Activated naive CD4-positive, alpha-beta T cell treated with anti-CD3 and anti-CD28 coated beads for 36 hours (primary cell): ENCODE measurements around the gene GARS1. TPM values are rescaled to one million over a fixed set of nuclear protein-coding genes. Genes with fewer than 3 reads are reported as not detected.
"Not testable (repeated sequence)": the region's sequence is repeated elsewhere in the genome, so short reads cannot be mapped to it uniquely, and the experiment has no call there.

Experiments used
- CTCF ChIA-PET: fragments of 350-600 bp; sonication (Branson Sonifier 250); formaldehyde crosslinking; loops from one replicate; lab custom pipeline; 2021; ENCODE audit warnings: antibody characterized with exemption; lab: Charles Lee
- DNase-seq: peaks from one replicate; pipeline ENCODE4 v3.0.0-alpha.2; 2020
- H3K27ac Mint-ChIP-seq: one replicate; pipeline ENCODE4 v1.8.0; 2021; ENCODE audit warnings: mild to moderate bottlenecking, mixed read lengths
- H3K27me3 Mint-ChIP-seq: one replicate; pipeline ENCODE4 v1.8.0; 2021; ENCODE audit warnings: low read depth, mixed read lengths
- H3K36me3 Mint-ChIP-seq: one replicate; pipeline ENCODE4 v1.8.0; 2021; ENCODE audit warnings: low read depth, mixed read lengths
- H3K4me1 Mint-ChIP-seq: one replicate; pipeline ENCODE4 v1.8.0; 2021; ENCODE audit warnings: low read depth, mixed read lengths
- H3K4me3 Mint-ChIP-seq: one replicate; pipeline ENCODE4 v1.8.0; 2021; ENCODE audit warnings: mild to moderate bottlenecking, moderate library complexity, mixed read lengths
- H3K9me3 Mint-ChIP-seq: one replicate; pipeline ENCODE4 v1.8.0; 2021; ENCODE audit warnings: mixed read lengths
- intact Hi-C: fragments of 100-400 bp; cut with micrococcal nuclease; formaldehyde crosslinking; loops from one replicate; pipeline ENCODE4 v1.15.1; 2023
- total RNA-seq, 2 experiments: library from RNA; stranded (reverse); gene quantifications; one replicate each; pipeline ENCODE4 v1.2.3, GENCODE V29; 2021

The GARS1 gene
- total RNA-seq, 2 experiments from 2014 or later, result 367 to 385 TPM

DNA sequence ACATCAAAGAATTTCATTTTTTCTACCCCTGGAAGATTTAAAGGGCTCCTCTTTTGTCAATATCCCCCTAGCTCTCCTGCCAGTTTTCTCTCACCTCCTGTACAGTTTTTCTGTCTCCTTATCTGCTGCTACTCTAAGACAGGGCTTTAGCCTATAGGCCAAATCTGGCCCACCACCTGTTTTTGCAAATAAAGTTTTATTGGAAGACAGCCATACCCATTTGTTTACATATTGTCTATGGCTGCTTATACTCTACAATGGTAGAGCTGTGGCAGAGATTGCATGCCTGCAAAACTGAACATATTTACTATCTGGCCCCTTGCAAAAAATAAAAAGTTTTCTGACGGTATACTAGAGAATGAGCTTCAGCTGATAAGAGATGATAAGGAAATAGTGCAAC is 37.4 kb upstream of the GARS1 start:
- DNase-seq, result no peak
- peaks cover 6% of the 10 kb centered on the region for H3K36me3 Mint-ChIP-seq
- intact Hi-C loops, result no loop called here
- H3K4me1 Mint-ChIP-seq, result no peaks in the 10 kb centered on the region
- no peak overlapping the region for H3K27ac Mint-ChIP-seq
- CTCF ChIA-PET, result interaction anchor here (1.5 to 4.4 kb wide), 2 partner anchors 9 to 182 kb away, joined by 4 to 17 read pairs; no protein-coding TSS in a partner anchor
- no peak overlapping the region for H3K4me3 Mint-ChIP-seq
- H3K27me3 Mint-ChIP-seq, result no peaks in the 10 kb centered on the region
- no peaks in the 10 kb centered on the region for H3K9me3 Mint-ChIP-seq

- Mint-ChIP-seq H3K27me3 (no peaks in the 10 kb centered on the region), H3K36me3 (peaks cover 19% of the 10 kb centered on the region), H3K27ac (no peak overlapping the region), H3K4me1 (no peaks in the 10 kb centered on the region), H3K4me3 (no peak overlapping the region), H3K9me3 (no peaks in the 10 kb centered on the region)
- CTCF ChIA-PET, result interaction anchor here (4.4 kb wide), 1 partner anchor 11 kb away, joined by 17 read pairs; no protein-coding TSS in a partner anchor
- no peak for DNase-seq
- intact Hi-C loops, result loop anchor here (5.0 to 10.0 kb wide), 2 partner anchors 205 to 487 kb away; no protein-coding TSS in a partner anchor
Measured at GRCh38 chr7:30559611-30560010, 35.1 kb upstream of the GARS1 start.

DNA sequence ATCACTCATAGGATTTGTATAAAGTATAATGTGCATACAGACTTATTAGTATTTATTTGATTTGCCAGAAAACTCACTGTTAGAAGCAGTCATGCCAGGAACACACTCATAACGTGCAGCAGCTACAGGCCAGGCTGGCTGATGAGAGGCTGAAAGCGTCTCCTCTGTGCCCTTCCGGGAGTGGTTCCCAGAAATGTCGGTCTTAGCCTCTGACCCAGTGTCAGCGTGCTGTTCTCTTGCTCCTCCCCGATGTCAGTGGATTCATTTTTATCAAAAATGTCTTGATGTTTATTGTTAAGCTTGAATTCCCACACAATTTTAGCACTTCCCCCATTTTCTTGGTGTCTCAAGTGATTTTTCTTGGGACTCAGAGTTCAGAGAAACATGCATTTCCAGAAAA is 33.3 kb upstream of the GARS1 start:
- H3K9me3 Mint-ChIP-seq, result no peaks in the 10 kb centered on the region
- H3K27me3 Mint-ChIP-seq, result no peaks in the 10 kb centered on the region
- peaks cover 19% of the 10 kb centered on the region for H3K36me3 Mint-ChIP-seq
- H3K4me3 Mint-ChIP-seq, result no peak overlapping the region
- H3K4me1 Mint-ChIP-seq, result no peaks in the 10 kb centered on the region
- no peak for DNase-seq
- no peak overlapping the region for H3K27ac Mint-ChIP-seq
- intact Hi-C loops, result loop anchor here (5.0 to 10.0 kb wide), 2 partner anchors 207 to 489 kb away; no protein-coding TSS in a partner anchor
- CTCF ChIA-PET, result interaction anchor here (0.8 to 4.7 kb wide), 3 partner anchors 12 to 131 kb away, joined by 3 to 75 read pairs (median 5); no protein-coding TSS in a partner anchor

DNA sequence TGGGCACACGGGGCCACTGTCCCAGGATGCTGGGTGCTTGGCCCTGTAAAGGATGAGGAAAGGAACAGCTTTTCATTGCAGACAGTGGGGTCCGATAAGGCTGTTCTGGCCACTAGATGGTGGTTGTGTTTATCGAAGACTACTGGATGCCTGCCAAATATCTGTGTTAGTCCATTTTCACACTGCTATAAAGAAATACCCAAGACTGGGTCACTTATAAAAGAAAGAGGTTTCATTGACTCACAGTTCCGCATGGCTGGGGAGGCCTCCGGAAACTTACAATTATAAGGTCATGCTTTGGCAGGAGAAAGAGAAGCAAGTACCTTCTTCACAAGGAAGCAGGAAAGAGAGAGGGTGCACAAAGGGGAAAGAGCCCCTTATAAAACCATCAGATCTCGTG is 32.2 kb upstream of the GARS1 start:
- H3K4me3 Mint-ChIP-seq, result no peak overlapping the region
- no peaks in the 10 kb centered on the region for H3K9me3 Mint-ChIP-seq
- H3K36me3 Mint-ChIP-seq, result peaks cover 19% of the 10 kb centered on the region
- DNase-seq, result no peak
- H3K4me1 Mint-ChIP-seq, result no peaks in the 10 kb centered on the region
- intact Hi-C loops, result loop anchor here (1.0 to 10.0 kb wide), 3 partner anchors 14 to 490 kb away; no protein-coding TSS in a partner anchor
- no peak overlapping the region for H3K27ac Mint-ChIP-seq
- H3K27me3 Mint-ChIP-seq, result no peaks in the 10 kb centered on the region
- CTCF ChIA-PET, result interaction anchor here (0.7 to 4.7 kb wide), 9 partner anchors 13 to 290 kb away, joined by 3 to 75 read pairs (median 5); no protein-coding TSS in a partner anchor

GRCh38 chr7:30562909-30563308 is 31.8 kb upstream of the GARS1 start:
- CTCF ChIA-PET, result interaction anchor here (0.6 to 4.7 kb wide), 9 partner anchors 14 to 290 kb away, joined by 3 to 75 read pairs (median 4); no protein-coding TSS in a partner anchor
- Mint-ChIP-seq H3K4me1 (no peaks in the 10 kb centered on the region), H3K9me3 (no peaks in the 10 kb centered on the region), H3K27me3 (no peaks in the 10 kb centered on the region), H3K36me3 (peaks cover 19% of the 10 kb centered on the region), H3K27ac (no peak overlapping the region), H3K4me3 (no peak overlapping the region)
- intact Hi-C loops, result loop anchor here (1.0 to 10.0 kb wide), 3 partner anchors 15 to 491 kb away; no protein-coding TSS in a partner anchor
- no peak for DNase-seq

- Mint-ChIP-seq H3K36me3 (peaks cover 19% of the 10 kb centered on the region), H3K27ac (no peak overlapping the region), H3K9me3 (no peaks in the 10 kb centered on the region), H3K4me3 (no peak overlapping the region), H3K27me3 (no peaks in the 10 kb centered on the region), H3K4me1 (no peaks in the 10 kb centered on the region)
- no peak for DNase-seq
- intact Hi-C loops, result loop anchor here (5.0 to 10.0 kb wide), 2 partner anchors 209 to 491 kb away; no protein-coding TSS in a partner anchor
- CTCF ChIA-PET, result interaction anchor here (0.6 to 4.7 kb wide), 24 partner anchors 7 to 1126 kb away, joined by 3 to 75 read pairs (median 4); no protein-coding TSS in a partner anchor
Measured at GRCh38 chr7:30563326-30563942, 31.2 kb upstream of the GARS1 start.

GRCh38 chr7:30564243-30564892 is 30.3 kb upstream of the GARS1 start:
- no peak overlapping the region for H3K4me3 Mint-ChIP-seq
- intact Hi-C loops, result loop anchor here (1.0 to 10.0 kb wide), 6 partner anchors 54 to 492 kb away; no protein-coding TSS in a partner anchor
- H3K36me3 Mint-ChIP-seq, result peaks cover 19% of the 10 kb centered on the region
- CTCF ChIA-PET, result interaction anchor here (0.6 to 4.7 kb wide), 27 partner anchors 8 to 1127 kb away, joined by 3 to 75 read pairs (median 4); no protein-coding TSS in a partner anchor
- no peak overlapping the region for H3K27ac Mint-ChIP-seq
- no peaks in the 10 kb centered on the region for H3K9me3 Mint-ChIP-seq
- H3K4me1 Mint-ChIP-seq, result no peaks in the 10 kb centered on the region
- H3K27me3 Mint-ChIP-seq, result no peaks in the 10 kb centered on the region
- peak; percentile 85 for DNase-seq

DNA sequence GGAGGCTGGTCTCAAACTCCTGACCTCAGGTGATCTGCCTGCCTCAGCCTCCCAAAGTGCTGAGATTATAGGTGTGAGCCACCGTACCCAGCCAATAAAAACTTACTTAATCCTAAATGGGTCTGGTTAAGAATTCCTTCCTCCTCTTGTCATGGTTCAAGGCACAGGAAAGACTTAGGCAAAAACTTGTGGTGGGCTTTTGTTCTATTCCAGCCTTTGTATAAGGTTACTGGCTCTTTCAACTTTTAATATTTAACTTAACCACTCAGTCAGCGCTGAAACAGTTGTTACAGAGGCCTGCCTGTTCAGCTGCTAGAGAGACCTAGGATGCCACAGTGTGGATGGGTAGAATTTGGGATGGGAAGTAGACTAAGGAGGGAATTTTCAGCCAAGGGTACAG is 28.1 kb upstream of the GARS1 start:
- CTCF ChIA-PET, result interaction anchor here (3.9 kb wide), 1 partner anchor 289 kb away, joined by 45 read pairs; no protein-coding TSS in a partner anchor
- peaks cover 25% of the 10 kb centered on the region for H3K36me3 Mint-ChIP-seq
- intact Hi-C loops, result loop anchor here (10.0 kb wide), 1 partner anchor 212 kb away; no protein-coding TSS in a partner anchor

GRCh38 chr7:30567081-30567480 is 27.6 kb upstream of the GARS1 start:
- DNase-seq, result no peak
- intact Hi-C loops, result loop anchor here (10.0 kb wide), 1 partner anchor 212 kb away; no protein-coding TSS in a partner anchor
- Mint-ChIP-seq H3K27ac (no peak overlapping the region), H3K36me3 (peaks cover 22% of the 10 kb centered on the region), H3K9me3 (peaks cover 5% of the 10 kb centered on the region), H3K4me1 (no peaks in the 10 kb centered on the region), H3K27me3 (no peaks in the 10 kb centered on the region), H3K4me3 (no peak overlapping the region)
- CTCF ChIA-PET, result interaction anchor here (1.2 to 1.6 kb wide), 2 partner anchors 18 to 173 kb away, joined by 3 to 5 read pairs; no protein-coding TSS in a partner anchor

More for the DNA sequence above, 28.1 kb upstream of the GARS1 start:
- Mint-ChIP-seq H3K4me1 (no peaks in the 10 kb centered on the region), H3K9me3 (peaks cover 5% of the 10 kb centered on the region), H3K27ac (no peak overlapping the region), H3K4me3 (no peak overlapping the region), H3K27me3 (no peaks in the 10 kb centered on the region)
- DNase-seq, result no peak

GRCh38 chr7:30570238-30570637 is 24.4 kb upstream of the GARS1 start:
- H3K27me3 Mint-ChIP-seq, H3K27ac Mint-ChIP-seq, DNase-seq, H3K4me1 Mint-ChIP-seq, H3K9me3 Mint-ChIP-seq, H3K4me3 Mint-ChIP-seq, intact Hi-C loops: not testable (repeated sequence)
- H3K36me3 Mint-ChIP-seq, result peaks cover 18% of the 10 kb centered on the region
- CTCF ChIA-PET, result interaction anchor here (0.6 to 1.4 kb wide), 4 partner anchors 21 to 294 kb away, joined by 3 to 6 read pairs (median 4); no protein-coding TSS in a partner anchor

- Mint-ChIP-seq H3K4me1 (no peaks in the 10 kb centered on the region), H3K27me3 (no peaks in the 10 kb centered on the region), H3K9me3 (peaks cover 11% of the 10 kb centered on the region), H3K27ac (no peak overlapping the region), H3K4me3 (no peak overlapping the region), H3K36me3 (peaks cover 27% of the 10 kb centered on the region)
- CTCF ChIA-PET, result interaction anchor here (2.3 kb wide), 1 partner anchor 7 kb away, joined by 10 read pairs; no protein-coding TSS in a partner anchor
- intact Hi-C loops, result no loop called here
- no peak for DNase-seq
Measured at GRCh38 chr7:30572212-30572841, 22.4 kb upstream of the GARS1 start.
